B cell (primary cell): ENCODE measurements around the gene EPHA2.

ENCODE experiments used
- CTCF ChIP-seq: fragments of 200-600 bp; IDR thresholded peaks from one replicate; pipeline ENCODE4 v1.8.0; 2022; ENCODE audit warnings: antibody characterized with exemption, mild to moderate bottlenecking
- EZH2 ChIP-seq: IDR thresholded peaks from 2 replicates; pipeline ENCODE4 v1.6.1; 2012; ENCODE audit warnings: borderline replicate concordance, low read depth, mild to moderate bottlenecking, moderate library complexity, low read length; ENCODE audit not compliant: insufficient read depth, poor library complexity, severe bottlenecking

DNA sequence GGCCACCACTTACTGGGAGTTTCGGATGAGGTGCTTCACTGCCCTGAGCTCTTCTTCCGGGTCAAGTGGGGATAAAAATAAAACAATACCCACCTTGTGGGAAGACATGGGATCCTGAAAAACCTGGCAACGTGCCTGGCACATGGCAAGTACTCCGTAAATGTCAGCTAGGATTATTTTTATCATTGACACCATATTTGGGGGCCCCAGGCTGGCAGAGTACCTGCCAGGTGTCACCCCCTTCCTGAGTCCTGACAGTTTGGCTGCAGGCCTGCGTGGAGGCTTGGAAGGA lies 9.2 kb upstream of the EPHA2 start:
- no peak for TF ChIP-seq CTCF
- TF ChIP-seq EZH2: no peak
